Tibial nerve (tissue), 4 donors: ENCODE data around the gene BIK. TPM values are rescaled to one million over a fixed set of nuclear protein-coding genes. Genes with fewer than 3 reads are reported as not detected.

Source experiments
- DNase-seq, 2 donors: peaks; one replicate each; pipeline ENCODE4 v3.0.0-alpha.2; 2019; ENCODE audit warnings: low spot score in 2 of 2
- H3K27ac ChIP-seq, 4 donors: fragments of 200-600 bp; sonication (generic) in 3 of 4; one replicate each; pipeline ENCODE4 v1.5.1; 2017 to 2019; ENCODE audit warnings: mild to moderate bottlenecking in 1 of 4
- H3K27me3 ChIP-seq, 2 donors: fragments of 200-600 bp; sonication (generic) in 1 of 2; one replicate each; pipeline versions ENCODE4 v1.5.1 to v1.6.0; 2017 to 2019
- H3K36me3 ChIP-seq, 3 donors: fragments of 200-600 bp; sonication (generic); one replicate each; pipeline ENCODE4 v1.5.1; 2018 to 2019
- H3K4me1 ChIP-seq, 4 donors: fragments of 200-600 bp; sonication (generic) in 3 of 4; one replicate each; pipeline ENCODE4 v1.5.1; 2017 to 2019
- H3K4me3 ChIP-seq, 4 donors: fragments of 200-600 bp; sonication (generic) in 3 of 4; one replicate each; pipeline ENCODE4 v1.5.1; 2017 to 2019; ENCODE audit warnings: mild to moderate bottlenecking in 1 of 4, moderate library complexity in 1 of 4
- H3K9me3 ChIP-seq, 4 donors: fragments of 200-600 bp; sonication (generic) in 3 of 4; one replicate each; pipeline ENCODE4 v1.5.1; 2017 to 2019
- CTCF ChIP-seq, 5 experiments: fragments of 200-600 bp in 3 of 5; fragments of 450-650 bp in 2 of 5; sonication (generic) in 3 of 5; IDR thresholded peaks; one replicate each; pipeline ENCODE4 v1.5.1; 2016 to 2019; ENCODE audit warnings: antibody characterized with exemption in 5 of 5, mild to moderate bottlenecking in 3 of 5, moderate library complexity in 2 of 5
- EP300 ChIP-seq, 2 donors: sonication (generic); formaldehyde crosslinking; IDR thresholded peaks; one replicate each; pipeline ENCODE4 v1.6.1; 2017; ENCODE audit warnings: antibody characterized with exemption in 2 of 2, mild to moderate bottlenecking in 1 of 2
- POLR2A ChIP-seq, 2 donors: fragments of 450-650 bp; IDR thresholded peaks; one replicate each; pipeline ENCODE4 v1.6.1; 2017; ENCODE audit warnings: antibody characterized with exemption in 2 of 2, mild to moderate bottlenecking in 2 of 2, moderate library complexity in 2 of 2
- WGBS, 2 donors: methylation state at CpG; one replicate each; pipeline ENCODE4 v1.1.5; 2018; 5-methylcytosine and 5-hydroxymethylcytosine counted together
- total RNA-seq, 4 donors: library from RNA; depleted of rRNA; stranded (reverse); fragments of >200 nt; gene quantifications; one replicate each; pipeline ENCODE4 v1.1.0, GENCODE V29; 2016

Gene BIK
- total RNA-seq, 4 donors from 2014 or later, result not detected

- TF ChIP-seq EP300 (IDR thresholded peaks at IDR 0.05) (no peak), CTCF (IDR thresholded peaks at IDR 0.05) (no peak), POLR2A (IDR thresholded peaks at IDR 0.05) (no peak)
- no peak for DNase-seq
- no peak overlapping the region for H3K4me3 ChIP-seq
- H3K36me3 ChIP-seq, result peaks cover 0 to 9% (median 0%) of the 10 kb centered on the region in 3 donors
- no peaks in the 10 kb centered on the region for H3K9me3 ChIP-seq
- peak overlapping the region in 2 of 4 donors; percentile 15 to 57 for H3K27ac ChIP-seq
- H3K4me1 ChIP-seq, result peaks cover 0 to 69% (median 14%) of the 10 kb centered on the region in 4 donors
- H3K27me3 ChIP-seq, result no peaks in the 10 kb centered on the region
- 35 to 40% methylated on average over 9 of the region's 9 CpGs for WGBS, 2 donors
These were observed 43.3 kb downstream of the BIK start for GRCh38 chr22:43153899-43154298.

GRCh38 chr22:43154887-43155536 is 44.5 kb downstream of the BIK start:
- Histone ChIP-seq H3K27ac (peak overlapping the region in 2 of 4 donors; percentile 15 to 18), H3K4me3 (no peak overlapping the region), H3K27me3 (no peaks in the 10 kb centered on the region), H3K36me3 (peaks cover 0 to 19% (median 0%) of the 10 kb centered on the region in 3 donors), H3K9me3 (no peaks in the 10 kb centered on the region), H3K4me1 (peaks cover 0 to 80% (median 14%) of the 10 kb centered on the region in 4 donors)
- TF ChIP-seq POLR2A (IDR thresholded peaks at IDR 0.05) (no peak), EP300 (IDR thresholded peaks at IDR 0.05) (no peak), CTCF (IDR thresholded peaks at IDR 0.05) (no peak)
- peak in 1 of 2 donors; percentile 44 for DNase-seq
- 77 to 80% methylated on average over 22 to 27 of the region's 27 CpGs for WGBS, 2 donors

GRCh38 chr22:43155789-43156188 is 45.2 kb downstream of the BIK start:
- WGBS, 2 donors, result 76 to 80% methylated on average over 4 of the region's 5 CpGs
- Histone ChIP-seq H3K4me1 (peaks cover 0 to 81% (median 12%) of the 10 kb centered on the region in 4 donors), H3K36me3 (peaks cover 0 to 27% (median 0%) of the 10 kb centered on the region in 3 donors), H3K27me3 (no peaks in the 10 kb centered on the region), H3K9me3 (no peaks in the 10 kb centered on the region), H3K4me3 (no peak overlapping the region), H3K27ac (peak overlapping the region in 1 of 4 donors; percentile 18)
- DNase-seq, result no peak
- no peak for TF ChIP-seq CTCF (IDR thresholded peaks at IDR 0.05)
- no peak for TF ChIP-seq EP300 (IDR thresholded peaks at IDR 0.05)
- no peak for TF ChIP-seq POLR2A (IDR thresholded peaks at IDR 0.05)

GRCh38 chr22:43156413-43156812 is 45.9 kb downstream of the BIK start:
- no peak overlapping the region for H3K4me3 ChIP-seq
- peaks cover 0 to 31% (median 0%) of the 10 kb centered on the region in 3 donors for H3K36me3 ChIP-seq
- H3K9me3 ChIP-seq, result no peaks in the 10 kb centered on the region
- H3K27me3 ChIP-seq, result no peaks in the 10 kb centered on the region
- no peak for DNase-seq
- H3K4me1 ChIP-seq, result peaks cover 0 to 78% (median 10%) of the 10 kb centered on the region in 4 donors
- WGBS, 2 donors, result 79 to 84% methylated on average over 12 of the region's 12 CpGs
- TF ChIP-seq CTCF (IDR thresholded peaks at IDR 0.05) (no peak), POLR2A (IDR thresholded peaks at IDR 0.05) (no peak), EP300 (IDR thresholded peaks at IDR 0.05) (no peak)
- no peak overlapping the region for H3K27ac ChIP-seq

- H3K4me3 ChIP-seq, result no peak overlapping the region
- H3K27me3 ChIP-seq, result no peaks in the 10 kb centered on the region
- H3K4me1 ChIP-seq, result peaks cover 0 to 74% (median 8%) of the 10 kb centered on the region in 4 donors
- H3K36me3 ChIP-seq, result peaks cover 0 to 47% (median 0%) of the 10 kb centered on the region in 3 donors
- TF ChIP-seq CTCF (IDR thresholded peaks at IDR 0.05) (no peak), POLR2A (IDR thresholded peaks at IDR 0.05) (no peak), EP300 (IDR thresholded peaks at IDR 0.05) (no peak)
- 42 to 54% methylated on average over 9 of the region's 9 CpGs for whole genome bisulfite sequencing, 2 donors
- no peak for DNase-seq
- no peaks in the 10 kb centered on the region for H3K9me3 ChIP-seq
- H3K27ac ChIP-seq, result peak overlapping the region in 2 of 4 donors; percentile 3 to 29
These were observed 47.5 kb downstream of the BIK start for GRCh38 chr22:43157874-43158546.
